ENCODE results near the gene CHMP6. TPM values are rescaled to one million over a fixed set of nuclear protein-coding genes. Genes with fewer than 3 reads are reported as not detected.

CHMP6 gene
- total RNA-seq, 1 donor from 2014 or later, result 27.6 TPM

DNA sequence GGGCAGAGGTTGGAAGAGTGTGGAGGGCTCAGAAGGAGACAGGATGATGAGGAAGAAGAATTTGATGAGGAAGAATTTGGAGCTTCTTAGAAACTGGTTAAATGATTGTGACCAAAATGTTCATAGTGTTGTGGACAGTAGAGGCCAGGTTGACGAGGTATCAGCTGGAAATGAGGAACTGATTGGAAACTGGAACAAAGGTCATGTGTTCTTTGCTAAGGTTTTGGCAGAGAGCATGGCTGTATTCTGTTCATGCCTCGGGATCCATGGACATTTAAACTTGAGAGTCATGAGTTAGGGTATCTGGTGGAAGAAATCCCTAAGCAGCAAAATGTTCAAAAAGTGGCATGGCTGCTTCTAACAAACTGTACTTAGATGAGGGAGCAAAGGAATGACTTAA lies 19.3 kb downstream of the CHMP6 start:
- Mint-ChIP-seq H3K9me3 (ENCODE audit: low read depth) (peaks cover 16% of the 10 kb centered on the region), H3K4me1 (ENCODE audit: low read depth) (peaks cover 14% of the 10 kb centered on the region), H3K27ac (ENCODE audit: unreplicated experiment) (no peak overlapping the region), H3K36me3 (ENCODE audit: low read depth) (peaks cover 7% of the 10 kb centered on the region), H3K4me3 (ENCODE audit: unreplicated experiment) (no peak overlapping the region), H3K27me3 (ENCODE audit: low read depth) (peaks cover 15% of the 10 kb centered on the region)
- DNase-seq (ENCODE audit: low spot score), result no peak
- no peak for TF ChIP-seq CTCF (IDR thresholded peaks at IDR 0.05)

DNA sequence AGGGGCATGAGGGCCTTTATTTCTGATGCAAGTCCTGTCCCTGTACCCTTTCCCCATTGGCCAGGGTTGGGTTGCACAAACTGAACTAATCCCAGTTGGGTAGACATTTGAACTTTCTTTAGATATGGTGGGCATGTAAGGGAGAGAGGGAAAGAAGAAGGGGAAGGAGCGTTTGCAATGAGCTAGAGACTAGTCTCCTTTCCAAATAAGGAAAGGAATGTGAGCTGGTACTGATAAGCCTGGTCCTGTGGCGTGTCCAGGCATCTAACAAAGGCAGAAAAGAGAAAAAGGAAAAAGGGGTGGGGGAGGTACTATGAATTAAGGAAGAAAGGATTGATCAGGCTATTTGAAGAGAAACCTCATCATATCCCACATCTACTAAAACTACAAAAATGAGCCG lies 20.3 kb downstream of the CHMP6 start:
- no peak for DNase-seq (ENCODE audit: low spot score)
- peaks cover 24% of the 10 kb centered on the region for H3K9me3 Mint-ChIP-seq (ENCODE audit: low read depth)
- no peak overlapping the region for H3K4me3 Mint-ChIP-seq (ENCODE audit: unreplicated experiment)
- no peak overlapping the region for H3K27ac Mint-ChIP-seq (ENCODE audit: unreplicated experiment)
- H3K36me3 Mint-ChIP-seq (ENCODE audit: low read depth), result peaks cover 11% of the 10 kb centered on the region
- H3K4me1 Mint-ChIP-seq (ENCODE audit: low read depth), result peaks cover 14% of the 10 kb centered on the region
- peaks cover 8% of the 10 kb centered on the region for H3K27me3 Mint-ChIP-seq (ENCODE audit: low read depth)
- no peak for TF ChIP-seq CTCF (IDR thresholded peaks at IDR 0.05)

DNA sequence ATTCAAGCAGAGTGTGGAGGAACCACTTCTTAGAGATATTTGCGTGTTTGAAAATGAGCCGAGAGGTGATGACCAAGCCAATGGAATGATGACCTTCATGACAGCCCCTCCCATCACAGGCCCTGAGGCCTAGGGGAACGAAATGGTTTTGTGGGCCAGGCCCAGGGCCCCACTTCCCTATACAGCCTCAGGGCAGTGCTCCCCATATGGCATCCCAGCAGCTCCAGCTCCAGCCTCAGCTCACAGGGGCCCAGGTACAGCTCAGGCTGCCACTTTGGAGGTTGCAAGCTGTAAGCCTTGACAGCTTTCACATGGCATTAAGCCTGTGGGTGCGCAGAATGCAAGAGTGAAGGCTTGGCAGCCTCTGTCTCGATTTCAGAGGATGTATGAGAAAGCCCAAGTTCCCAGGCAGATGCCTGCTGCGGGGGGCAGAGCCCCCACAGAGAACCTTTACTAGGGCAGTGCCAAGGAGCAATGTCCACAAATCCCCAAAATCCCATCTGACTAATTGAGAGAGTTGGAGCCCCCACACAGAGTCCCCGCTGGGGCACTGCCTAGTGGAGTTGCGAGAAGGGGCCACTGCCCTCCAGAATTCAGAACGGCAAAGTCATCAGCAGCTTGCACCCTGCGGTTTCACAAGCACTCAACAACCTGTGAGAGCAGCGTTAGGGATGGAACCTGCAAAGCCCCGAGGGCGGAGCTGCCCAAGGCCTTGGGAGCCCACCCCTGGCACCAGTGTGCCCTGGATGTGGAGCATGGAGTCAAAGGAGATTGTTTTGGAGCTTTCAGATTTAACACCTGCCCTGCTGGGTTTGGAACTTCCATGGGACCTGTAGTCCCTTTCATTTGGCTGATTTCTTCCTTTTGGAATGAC lies 21.2 kb downstream of the CHMP6 start:
- Mint-ChIP-seq H3K27ac (ENCODE audit: unreplicated experiment) (no peak overlapping the region), H3K36me3 (ENCODE audit: low read depth) (peaks cover 11% of the 10 kb centered on the region), H3K4me3 (ENCODE audit: unreplicated experiment) (no peak overlapping the region), H3K9me3 (ENCODE audit: low read depth) (peaks cover 24% of the 10 kb centered on the region), H3K4me1 (ENCODE audit: low read depth) (peaks cover 16% of the 10 kb centered on the region), H3K27me3 (ENCODE audit: low read depth) (peaks cover 2% of the 10 kb centered on the region)
- DNase-seq (ENCODE audit: low spot score), result no peak
- no peak for TF ChIP-seq CTCF (IDR thresholded peaks at IDR 0.05)

DNA sequence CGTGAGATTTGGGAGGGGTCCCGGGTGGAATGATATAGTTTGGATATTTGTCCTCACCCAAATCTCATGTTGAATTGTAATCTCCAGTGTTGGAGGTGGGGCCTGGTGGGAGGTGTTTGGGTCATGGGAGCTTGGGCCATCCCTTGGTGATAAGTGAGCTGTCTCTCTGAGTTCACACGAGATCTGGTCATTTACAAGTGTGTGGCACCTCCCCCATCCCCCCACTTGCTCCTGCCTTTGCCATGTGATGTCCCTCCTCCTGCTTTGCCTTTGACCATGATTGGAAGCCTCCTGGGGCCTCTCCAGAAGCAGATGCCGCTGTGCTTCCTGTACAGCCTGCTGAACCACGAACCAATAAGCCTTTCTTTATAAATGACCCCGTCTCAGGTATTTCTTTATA lies 22.0 kb downstream of the CHMP6 start:
- TF ChIP-seq CTCF (IDR thresholded peaks at IDR 0.05), result no peak
- H3K27ac Mint-ChIP-seq (ENCODE audit: unreplicated experiment), result no peak overlapping the region
- H3K36me3 Mint-ChIP-seq (ENCODE audit: low read depth), result peaks cover 11% of the 10 kb centered on the region
- H3K27me3 Mint-ChIP-seq (ENCODE audit: low read depth), result no peaks in the 10 kb centered on the region
- H3K4me3 Mint-ChIP-seq (ENCODE audit: unreplicated experiment), result no peak overlapping the region
- H3K9me3 Mint-ChIP-seq (ENCODE audit: low read depth), result peaks cover 24% of the 10 kb centered on the region
- no peak for DNase-seq (ENCODE audit: low spot score)
- peaks cover 25% of the 10 kb centered on the region for H3K4me1 Mint-ChIP-seq (ENCODE audit: low read depth)

DNA sequence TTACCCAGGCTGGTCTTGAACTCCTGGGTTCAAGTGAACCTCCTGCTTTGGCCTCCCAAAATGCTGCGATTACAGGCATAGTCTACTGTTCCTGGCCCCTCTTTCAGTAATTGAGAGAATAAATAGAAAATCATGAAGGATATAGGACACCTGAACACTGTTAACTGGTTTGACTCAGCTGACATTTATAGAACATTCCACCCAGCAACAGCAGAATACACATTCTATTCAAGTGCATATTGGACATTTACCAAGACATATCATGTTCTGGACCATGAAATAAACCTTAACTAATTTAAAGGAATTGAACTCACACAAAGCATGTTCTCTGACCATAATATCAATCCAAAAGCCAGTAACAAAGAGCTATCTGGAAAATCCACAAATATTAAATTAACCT lies 23.5 kb downstream of the CHMP6 start:
- Mint-ChIP-seq H3K4me3 (ENCODE audit: unreplicated experiment) (no peak overlapping the region), H3K27ac (ENCODE audit: unreplicated experiment) (no peak overlapping the region), H3K27me3 (ENCODE audit: low read depth) (no peaks in the 10 kb centered on the region), H3K9me3 (ENCODE audit: low read depth) (peaks cover 23% of the 10 kb centered on the region), H3K36me3 (ENCODE audit: low read depth) (peaks cover 11% of the 10 kb centered on the region), H3K4me1 (ENCODE audit: low read depth) (peaks cover 25% of the 10 kb centered on the region)
- no peak for DNase-seq (ENCODE audit: low spot score)
- no peak for TF ChIP-seq CTCF (IDR thresholded peaks at IDR 0.05)

Data from chondrocyte (in vitro differentiated cells).